ENCODE measurements around the gene HAUS6. TPM values are rescaled to one million over a fixed set of nuclear protein-coding genes. Genes with fewer than 3 reads are reported as not detected.
A peak's percentile ranks its signal among the peaks of the same experiment; 100 is the strongest.

The HAUS6 gene
- total RNA-seq, 1 experiment from 2014 or later: 14.4 TPM

- Histone ChIP-seq H3K27me3 (ENCODE audit: low read length) (no peaks in the 10 kb centered on the region), H3K9ac (ENCODE audit: low read length) (peak overlapping the region; percentile 89), H3K9me3 (ENCODE audit: low read length) (no peaks in the 10 kb centered on the region), H3K36me3 (ENCODE audit: low read depth, low read length) (no peaks in the 10 kb centered on the region), H3K27ac (ENCODE audit: low read length) (no peak overlapping the region), H3K4me1 (ENCODE audit: insufficient read depth, low read length) (peaks cover 15% of the 10 kb centered on the region; the same call in 1 of the 2 replicates), H4K20me1 (ENCODE audit: low read length) (peaks cover 10% of the 10 kb centered on the region; the same call in 1 of the 2 replicates), H2AFZ (ENCODE audit: low read length) (peak overlapping the region; percentile 89), H3K4me2 (ENCODE audit: low read length) (peak overlapping the region; percentile 96), H3K9me2 (replicated peaks; ENCODE audit: low read length) (no peaks in the 10 kb centered on the region), H3K79me2 (ENCODE audit: low read length) (peaks cover 32% of the 10 kb centered on the region), H3K4me3 (ENCODE audit: low read length) (peak overlapping the region; percentile 89), H3F3A (ENCODE audit: low read length, unreplicated experiment) (no peaks in the 10 kb centered on the region)
- BruUV-seq (replicated peaks): no TSS peak
- POLR2A ChIA-PET (ENCODE audit: unreplicated experiment): interaction anchor here (0.7 kb wide), 1 partner anchor 796 kb away, joined by 10 read pairs; no protein-coding TSS in a partner anchor
- intact Hi-C loops (cut with micrococcal nuclease): no loop called here
- no peak for TF ChIP-seq CTCF (conservative IDR thresholded peaks at IDR 0.05; ENCODE audit: low read depth, low read length)
- peak; percentile 14 for DNase-seq
- ATAC-seq: no peak
- CTCF ChIA-PET: interaction anchor here (0.5 to 0.8 kb wide), 2 partner anchors 123 to 1240 kb away, joined by 3 to 4 read pairs; no protein-coding TSS in a partner anchor
These were observed 51.8 kb downstream of the HAUS6 start for GRCh38 chr9:19050637-19051591.

GRCh38 chr9:19049917-19050636, 52.6 kb downstream of the HAUS6 start:
- H3K27ac ChIP-seq (ENCODE audit: low read length): peak overlapping the region; percentile 68; the same call in 1 of the 2 replicates
- BruUV-seq (replicated peaks): TSS peak; percentile 60
- H3K36me3 ChIP-seq (ENCODE audit: low read depth, low read length): no peaks in the 10 kb centered on the region
- H3K79me2 ChIP-seq (ENCODE audit: low read length): peaks cover 32% of the 10 kb centered on the region
- H4K20me1 ChIP-seq (ENCODE audit: low read length): peaks cover 10% of the 10 kb centered on the region; the same call in 1 of the 2 replicates
- ATAC-seq (peak; percentile 11; the same call in 1 of the 2 replicates), DNase-seq (peak; percentile 26)
- H3F3A ChIP-seq (ENCODE audit: low read length, unreplicated experiment): no peaks in the 10 kb centered on the region
- H3K27me3 ChIP-seq (ENCODE audit: low read length): no peaks in the 10 kb centered on the region
- POLR2A ChIA-PET (ENCODE audit: unreplicated experiment): no interaction called here
- H2AFZ ChIP-seq (ENCODE audit: low read length): peak overlapping the region; percentile 89
- peak overlapping the region; percentile 96 for H3K4me2 ChIP-seq (ENCODE audit: low read length)
- H3K4me1 ChIP-seq (ENCODE audit: insufficient read depth, low read length): peaks cover 15% of the 10 kb centered on the region; the same call in 1 of the 2 replicates
- CTCF ChIA-PET: interaction anchor here (0.8 to 1.5 kb wide), 2 partner anchors 124 to 407 kb away, joined by 3 to 4 read pairs; no protein-coding TSS in a partner anchor
- TF ChIP-seq EZH2phosphoT487 (IDR thresholded peaks at IDR 0.05; ENCODE audit: borderline replicate concordance, low read length): no peak
- no peak for TF ChIP-seq EZH2 (IDR thresholded peaks at IDR 0.05; ENCODE audit: low read length, unreplicated experiment)
- no peak for TF ChIP-seq CTCF (conservative IDR thresholded peaks at IDR 0.05; ENCODE audit: low read depth, low read length)
- intact Hi-C loops (cut with micrococcal nuclease): loop anchor here (1.0 to 2.0 kb wide), 3 partner anchors 124 to 407 kb away; partner anchors contain the start of gene DENND4C
- peak overlapping the region; percentile 89 for H3K4me3 ChIP-seq (ENCODE audit: low read length)
- H3K9me3 ChIP-seq (ENCODE audit: low read length): no peaks in the 10 kb centered on the region
- H3K9ac ChIP-seq (ENCODE audit: low read length): peak overlapping the region; percentile 89
- H3K9me2 ChIP-seq (replicated peaks; ENCODE audit: low read length): no peaks in the 10 kb centered on the region

Measured in PC-3 (cell line).